Fibroblast of the aortic adventitia (primary cell): ENCODE results near the gene PAQR5. TPM values are rescaled to one million over a fixed set of nuclear protein-coding genes. Genes with fewer than 3 reads are reported as not detected.
"Not testable (repeated sequence)": the region's sequence is repeated elsewhere in the genome, so short reads cannot be mapped to it uniquely, and the experiment has no call there.

Experiments
- DNase-seq: peaks from one replicate; pipeline ENCODE4 v3.0.0-alpha.2; 2010; ENCODE audit warnings: low read depth
- H3K4me3 ChIP-seq: 2 replicates; pipeline ENCODE4 v1.5.1; 2011; ENCODE audit warnings: low read depth, mild to moderate bottlenecking, control low read depth, low read length, moderate library complexity
- total RNA-seq: library from RNA; depleted of rRNA; stranded (reverse); fragments of >200 nt; gene quantifications from 2 replicates; pipeline ENCODE4 v1.2.3, GENCODE V29; 2012; ENCODE audit warnings: low replicate concordance
- TF ChIP-seq, protein P1 (sequence below): IDR thresholded peaks from 2 replicates; pipeline ENCODE4 v1.5.1; 2011; ENCODE audit warnings: mild to moderate bottlenecking, low read length, control low read depth, inconsistent platforms; ENCODE audit not compliant: insufficient read depth

The PAQR5 gene
- total RNA-seq, 1 donor, result 13.2 TPM

- TF ChIP-seq, protein P1, sequence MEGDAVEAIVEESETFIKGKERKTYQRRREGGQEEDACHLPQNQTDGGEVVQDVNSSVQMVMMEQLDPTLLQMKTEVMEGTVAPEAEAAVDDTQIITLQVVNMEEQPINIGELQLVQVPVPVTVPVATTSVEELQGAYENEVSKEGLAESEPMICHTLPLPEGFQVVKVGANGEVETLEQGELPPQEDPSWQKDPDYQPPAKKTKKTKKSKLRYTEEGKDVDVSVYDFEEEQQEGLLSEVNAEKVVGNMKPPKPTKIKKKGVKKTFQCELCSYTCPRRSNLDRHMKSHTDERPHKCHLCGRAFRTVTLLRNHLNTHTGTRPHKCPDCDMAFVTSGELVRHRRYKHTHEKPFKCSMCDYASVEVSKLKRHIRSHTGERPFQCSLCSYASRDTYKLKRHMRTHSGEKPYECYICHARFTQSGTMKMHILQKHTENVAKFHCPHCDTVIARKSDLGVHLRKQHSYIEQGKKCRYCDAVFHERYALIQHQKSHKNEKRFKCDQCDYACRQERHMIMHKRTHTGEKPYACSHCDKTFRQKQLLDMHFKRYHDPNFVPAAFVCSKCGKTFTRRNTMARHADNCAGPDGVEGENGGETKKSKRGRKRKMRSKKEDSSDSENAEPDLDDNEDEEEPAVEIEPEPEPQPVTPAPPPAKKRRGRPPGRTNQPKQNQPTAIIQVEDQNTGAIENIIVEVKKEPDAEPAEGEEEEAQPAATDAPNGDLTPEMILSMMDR, result no peak
- DNase-seq, result no peak
- H3K4me3 ChIP-seq, result no peak overlapping the region
These were observed 25.9 kb downstream of the PAQR5 start for GRCh38 chr15:69324565-69324964.

DNA sequence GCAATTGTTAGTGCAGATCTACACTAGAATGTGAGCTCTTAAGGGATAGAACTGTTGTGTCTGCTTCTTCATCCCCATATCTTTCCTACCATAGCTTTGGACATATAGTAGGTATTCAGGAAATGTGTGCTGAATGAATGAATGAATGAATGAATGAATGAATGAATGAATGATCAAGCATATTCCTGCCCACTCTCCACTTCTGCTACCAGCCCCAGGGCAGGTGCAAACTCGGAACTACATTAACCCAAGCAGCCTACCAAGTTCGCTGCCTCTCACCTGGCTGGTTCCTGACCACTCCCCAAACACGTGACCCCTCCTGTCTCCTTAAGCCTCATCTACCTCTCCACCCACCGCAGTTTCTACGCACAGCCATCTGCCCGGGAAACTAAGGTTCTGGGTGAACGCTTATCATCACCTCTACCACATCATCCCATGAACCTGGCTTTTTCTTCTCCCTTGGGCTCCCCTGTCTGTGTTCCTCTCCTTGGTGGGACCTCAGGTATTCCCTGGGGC is 26.8 kb downstream of the PAQR5 start:
- TF ChIP-seq, protein P1, result no peak
- DNase-seq, result no peak
- no peak overlapping the region for H3K4me3 ChIP-seq

DNA sequence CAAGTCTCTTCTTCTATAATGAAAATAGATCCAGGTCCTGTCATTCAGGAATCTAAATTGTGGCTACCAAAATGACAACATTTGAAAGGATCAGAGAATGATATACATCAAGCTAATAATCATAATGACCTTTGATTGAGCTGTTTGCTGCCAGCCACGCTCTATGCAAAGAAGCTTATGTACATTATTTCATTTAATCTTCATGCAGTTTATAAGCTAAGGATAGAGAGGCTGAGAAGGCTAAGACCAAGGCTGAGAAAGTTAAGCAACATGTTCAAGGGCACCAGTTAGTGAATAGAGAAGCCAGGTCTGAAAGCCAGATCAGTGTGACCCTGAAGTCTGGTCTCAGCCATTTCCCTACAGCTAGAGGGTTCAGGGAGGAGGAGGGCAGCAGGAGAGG is 29.4 kb downstream of the PAQR5 start:
- TF ChIP-seq, protein P1, result no peak
- DNase-seq, result no peak
- no peak overlapping the region for H3K4me3 ChIP-seq

- no peak overlapping the region for H3K4me3 ChIP-seq
- DNase-seq, result no peak
- TF ChIP-seq, protein P1, result no peak
These were observed 30.0 kb downstream of the PAQR5 start for GRCh38 chr15:69328739-69329138.

DNA sequence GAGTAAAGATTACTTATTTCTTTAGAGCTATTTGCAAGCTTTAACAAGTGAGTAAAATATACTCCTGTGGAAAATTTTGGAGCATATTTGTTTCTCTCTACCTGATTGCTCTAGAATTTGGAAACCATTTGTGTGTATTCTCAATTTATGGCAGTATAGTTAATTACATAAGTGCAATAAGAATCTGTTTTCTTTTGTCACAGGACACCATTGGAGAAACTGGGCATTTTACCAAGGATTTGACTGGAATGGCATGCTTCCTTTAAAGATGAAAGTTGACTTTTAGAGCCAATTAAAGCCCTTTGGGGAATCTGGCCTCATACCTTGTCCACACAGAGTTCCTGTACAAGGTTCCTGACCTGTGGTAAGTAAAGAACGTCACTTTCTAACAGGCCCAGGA is 38.4 kb downstream of the PAQR5 start:
- DNase-seq, result peak; percentile 23
- H3K4me3 ChIP-seq, result no peak overlapping the region
- TF ChIP-seq, protein P1, result no peak

GRCh38 chr15:69338535-69339213 is 40.0 kb downstream of the PAQR5 start:
- no peak overlapping the region for H3K4me3 ChIP-seq
- TF ChIP-seq, protein P1, result no peak
- DNase-seq, result peak; percentile 22

- not testable (repeated sequence) for H3K4me3 ChIP-seq, DNase-seq
These were observed 40.5 kb downstream of the PAQR5 start for GRCh38 chr15:69339214-69339543.
